ENCODE measurements around the gene THOC2.

THOC2 gene

DNA sequence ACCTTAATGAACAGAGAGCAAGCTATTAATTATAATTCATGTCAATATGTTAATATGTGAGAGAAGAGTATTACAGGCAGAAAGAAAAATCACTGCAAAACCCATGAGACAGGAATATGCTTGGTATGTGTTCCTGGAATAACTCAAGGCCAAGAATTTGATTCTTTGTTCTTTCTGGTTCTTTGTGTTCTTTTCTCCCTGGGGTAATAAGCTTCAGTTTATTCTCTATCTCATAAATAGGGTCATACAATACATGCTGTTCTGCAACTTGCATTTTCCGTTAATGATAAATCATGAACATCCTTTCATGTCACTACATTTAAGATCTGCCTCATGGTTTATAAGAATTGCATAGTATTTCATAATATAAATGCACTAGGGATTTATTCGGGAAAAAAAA, 16.8 kb upstream of the THOC2 start:
- TF ChIP-seq, protein P1, sequence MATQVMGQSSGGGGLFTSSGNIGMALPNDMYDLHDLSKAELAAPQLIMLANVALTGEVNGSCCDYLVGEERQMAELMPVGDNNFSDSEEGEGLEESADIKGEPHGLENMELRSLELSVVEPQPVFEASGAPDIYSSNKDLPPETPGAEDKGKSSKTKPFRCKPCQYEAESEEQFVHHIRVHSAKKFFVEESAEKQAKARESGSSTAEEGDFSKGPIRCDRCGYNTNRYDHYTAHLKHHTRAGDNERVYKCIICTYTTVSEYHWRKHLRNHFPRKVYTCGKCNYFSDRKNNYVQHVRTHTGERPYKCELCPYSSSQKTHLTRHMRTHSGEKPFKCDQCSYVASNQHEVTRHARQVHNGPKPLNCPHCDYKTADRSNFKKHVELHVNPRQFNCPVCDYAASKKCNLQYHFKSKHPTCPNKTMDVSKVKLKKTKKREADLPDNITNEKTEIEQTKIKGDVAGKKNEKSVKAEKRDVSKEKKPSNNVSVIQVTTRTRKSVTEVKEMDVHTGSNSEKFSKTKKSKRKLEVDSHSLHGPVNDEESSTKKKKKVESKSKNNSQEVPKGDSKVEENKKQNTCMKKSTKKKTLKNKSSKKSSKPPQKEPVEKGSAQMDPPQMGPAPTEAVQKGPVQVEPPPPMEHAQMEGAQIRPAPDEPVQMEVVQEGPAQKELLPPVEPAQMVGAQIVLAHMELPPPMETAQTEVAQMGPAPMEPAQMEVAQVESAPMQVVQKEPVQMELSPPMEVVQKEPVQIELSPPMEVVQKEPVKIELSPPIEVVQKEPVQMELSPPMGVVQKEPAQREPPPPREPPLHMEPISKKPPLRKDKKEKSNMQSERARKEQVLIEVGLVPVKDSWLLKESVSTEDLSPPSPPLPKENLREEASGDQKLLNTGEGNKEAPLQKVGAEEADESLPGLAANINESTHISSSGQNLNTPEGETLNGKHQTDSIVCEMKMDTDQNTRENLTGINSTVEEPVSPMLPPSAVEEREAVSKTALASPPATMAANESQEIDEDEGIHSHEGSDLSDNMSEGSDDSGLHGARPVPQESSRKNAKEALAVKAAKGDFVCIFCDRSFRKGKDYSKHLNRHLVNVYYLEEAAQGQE (IDR thresholded peaks at IDR 0.05; ENCODE audit: insufficient read depth in 1 of 2, low read depth in 2 of 2, low read length in 2 of 2), result no peak
- TF ChIP-seq SIN3A (IDR thresholded peaks at IDR 0.05; ENCODE audit: borderline replicate concordance, insufficient read depth, low read length) (no peak), TAF1 (IDR thresholded peaks at IDR 0.05; ENCODE audit: borderline replicate concordance, insufficient read depth, low read length) (no peak), POLR2AphosphoS5 (IDR thresholded peaks at IDR 0.05; ENCODE audit: low read depth, low read length) (no peak), FOXP2 (optimal IDR thresholded peaks at IDR 0.05; ENCODE audit: borderline replicate concordance, extremely low read depth, extremely low read length, insufficient read depth) (no peak)

DNA sequence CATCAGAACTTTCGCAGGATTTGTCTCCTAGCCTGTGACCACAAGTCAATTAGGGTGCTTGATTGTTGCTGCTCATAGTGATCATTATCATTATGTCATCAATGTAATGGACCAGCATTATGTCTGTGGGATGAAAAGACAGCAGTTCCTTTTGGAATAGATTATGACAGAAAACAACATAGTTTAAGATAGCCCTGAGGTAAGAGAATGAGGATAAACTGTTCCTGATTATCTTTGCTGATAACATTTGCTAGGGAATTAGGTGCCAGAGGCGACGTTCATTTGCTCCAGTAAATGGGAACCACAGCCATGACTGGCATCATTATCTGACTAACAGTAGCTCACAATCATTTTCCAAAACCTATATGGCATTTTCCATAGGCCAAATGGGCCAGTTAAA, 12.7 kb upstream of the THOC2 start:
- TF ChIP-seq TAF1 (IDR thresholded peaks at IDR 0.05; ENCODE audit: borderline replicate concordance, insufficient read depth, low read length) (no peak), POLR2AphosphoS5 (IDR thresholded peaks at IDR 0.05; ENCODE audit: low read depth, low read length) (no peak), SIN3A (IDR thresholded peaks at IDR 0.05; ENCODE audit: borderline replicate concordance, insufficient read depth, low read length) (no peak), FOXP2 (optimal IDR thresholded peaks at IDR 0.05; ENCODE audit: borderline replicate concordance, extremely low read depth, extremely low read length, insufficient read depth) (no peak)
- TF ChIP-seq, protein P1 (IDR thresholded peaks at IDR 0.05; ENCODE audit: insufficient read depth in 1 of 2, low read depth in 2 of 2, low read length in 2 of 2), result no peak

DNA sequence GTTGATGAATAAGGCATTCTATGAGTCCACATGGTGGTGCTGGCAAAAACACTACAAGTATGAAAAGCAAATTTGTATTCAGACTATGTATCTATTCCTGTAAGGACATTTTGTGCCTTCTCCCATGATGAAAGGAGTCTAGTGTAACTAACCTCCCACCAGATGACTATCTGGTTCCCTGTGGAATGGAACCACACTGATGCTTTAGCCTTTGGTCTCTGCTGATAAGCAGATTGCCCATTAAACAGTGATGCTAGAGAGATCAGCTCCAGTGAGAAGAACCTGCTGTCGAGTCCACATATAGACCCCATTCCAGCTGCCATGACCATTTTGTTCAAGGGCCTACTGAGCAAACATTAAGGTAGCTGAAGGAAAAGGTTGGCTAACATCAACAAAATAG, 10.5 kb upstream of the THOC2 start:
- TF ChIP-seq TAF1 (IDR thresholded peaks at IDR 0.05; ENCODE audit: borderline replicate concordance, insufficient read depth, low read length) (no peak), FOXP2 (optimal IDR thresholded peaks at IDR 0.05; ENCODE audit: borderline replicate concordance, extremely low read depth, extremely low read length, insufficient read depth) (no peak), SIN3A (IDR thresholded peaks at IDR 0.05; ENCODE audit: borderline replicate concordance, insufficient read depth, low read length) (no peak), POLR2AphosphoS5 (IDR thresholded peaks at IDR 0.05; ENCODE audit: low read depth, low read length) (no peak)
- TF ChIP-seq, protein P1 (IDR thresholded peaks at IDR 0.05; ENCODE audit: insufficient read depth in 1 of 2, low read depth in 2 of 2, low read length in 2 of 2), result no peak

DNA sequence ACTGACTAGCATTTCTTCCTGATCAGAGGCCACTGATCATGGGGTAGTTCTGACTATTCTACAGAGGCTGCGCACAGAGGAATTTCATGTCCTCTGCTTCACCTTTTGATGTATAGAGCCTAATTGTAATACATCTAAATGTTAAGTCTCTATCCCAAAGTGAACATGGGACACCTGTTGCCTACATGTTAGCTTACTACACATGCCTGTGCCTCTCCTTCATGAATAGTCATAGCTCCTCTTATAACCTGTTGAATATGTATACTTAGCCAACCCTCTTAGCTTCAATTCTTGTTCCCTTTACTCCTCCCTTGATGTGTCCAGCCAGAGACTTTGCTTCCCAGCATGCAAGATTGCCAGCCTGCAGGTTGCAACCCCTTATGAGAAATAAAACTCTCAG, 9.6 kb upstream of the THOC2 start:
- TF ChIP-seq SIN3A (IDR thresholded peaks at IDR 0.05; ENCODE audit: borderline replicate concordance, insufficient read depth, low read length) (no peak), POLR2AphosphoS5 (IDR thresholded peaks at IDR 0.05; ENCODE audit: low read depth, low read length) (no peak), FOXP2 (optimal IDR thresholded peaks at IDR 0.05; ENCODE audit: borderline replicate concordance, extremely low read depth, extremely low read length, insufficient read depth) (no peak), TAF1 (IDR thresholded peaks at IDR 0.05; ENCODE audit: borderline replicate concordance, insufficient read depth, low read length) (no peak)
- TF ChIP-seq, protein P1 (IDR thresholded peaks at IDR 0.05; ENCODE audit: insufficient read depth in 1 of 2, low read depth in 2 of 2, low read length in 2 of 2), result no peak

DNA sequence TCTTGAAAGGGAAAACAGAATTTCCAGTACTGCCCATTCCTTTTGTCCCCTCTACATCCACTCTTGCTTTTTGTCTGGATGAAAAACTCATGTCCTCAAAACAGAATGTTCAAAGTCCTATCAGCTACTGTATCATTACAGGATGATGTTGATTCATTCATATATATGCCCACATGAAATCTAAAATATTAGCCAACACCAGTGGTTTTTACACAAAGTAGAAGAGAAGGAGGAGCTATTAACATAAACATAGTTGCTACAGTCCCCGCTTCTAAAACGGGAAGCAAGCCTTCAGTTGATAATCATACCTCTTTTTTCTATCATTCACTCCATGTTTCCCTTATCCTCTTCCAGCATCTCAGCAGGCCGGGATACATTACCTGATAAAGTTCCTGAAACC, 7.7 kb upstream of the THOC2 start:
- TF ChIP-seq POLR2AphosphoS5 (IDR thresholded peaks at IDR 0.05; ENCODE audit: low read depth, low read length) (no peak), TAF1 (IDR thresholded peaks at IDR 0.05; ENCODE audit: borderline replicate concordance, insufficient read depth, low read length) (no peak), FOXP2 (optimal IDR thresholded peaks at IDR 0.05; ENCODE audit: borderline replicate concordance, extremely low read depth, extremely low read length, insufficient read depth) (no peak), SIN3A (IDR thresholded peaks at IDR 0.05; ENCODE audit: borderline replicate concordance, insufficient read depth, low read length) (no peak)
- TF ChIP-seq, protein P1 (IDR thresholded peaks at IDR 0.05; ENCODE audit: insufficient read depth in 1 of 2, low read depth in 2 of 2, low read length in 2 of 2), result no peak

Data from PFSK-1 (cell line).